ENCODE results near the gene SMAD3. TPM values are rescaled to one million over a fixed set of nuclear protein-coding genes. Genes with fewer than 3 reads are reported as not detected.
"Not testable (repeated sequence)": the region's sequence is repeated elsewhere in the genome, so short reads cannot be mapped to it uniquely, and the experiment has no call there.

SMAD3 gene
- total RNA-seq, 1 donor from 2014 or later: 17.3 TPM

- DNase-seq (no peak), ATAC-seq (ENCODE audit: poor library complexity) (no peak)
- intact Hi-C loops (cut with DNase I): loop anchor here (10.0 kb wide), 1 partner anchor 182 kb away; the partner anchor contains the start of genes AAGAB and IQCH
Observed at GRCh38 chr15:67072958-67073357, 7.6 kb downstream of the SMAD3 start.

- intact Hi-C loops (cut with DNase I): loop anchor here (10.0 kb wide), 1 partner anchor 180 kb away; the partner anchor contains the start of genes AAGAB and IQCH
- ATAC-seq (ENCODE audit: poor library complexity): peak; percentile 48
- DNase-seq: no peak
Observed at GRCh38 chr15:67074886-67075229, 9.5 kb downstream of the SMAD3 start.

DNA sequence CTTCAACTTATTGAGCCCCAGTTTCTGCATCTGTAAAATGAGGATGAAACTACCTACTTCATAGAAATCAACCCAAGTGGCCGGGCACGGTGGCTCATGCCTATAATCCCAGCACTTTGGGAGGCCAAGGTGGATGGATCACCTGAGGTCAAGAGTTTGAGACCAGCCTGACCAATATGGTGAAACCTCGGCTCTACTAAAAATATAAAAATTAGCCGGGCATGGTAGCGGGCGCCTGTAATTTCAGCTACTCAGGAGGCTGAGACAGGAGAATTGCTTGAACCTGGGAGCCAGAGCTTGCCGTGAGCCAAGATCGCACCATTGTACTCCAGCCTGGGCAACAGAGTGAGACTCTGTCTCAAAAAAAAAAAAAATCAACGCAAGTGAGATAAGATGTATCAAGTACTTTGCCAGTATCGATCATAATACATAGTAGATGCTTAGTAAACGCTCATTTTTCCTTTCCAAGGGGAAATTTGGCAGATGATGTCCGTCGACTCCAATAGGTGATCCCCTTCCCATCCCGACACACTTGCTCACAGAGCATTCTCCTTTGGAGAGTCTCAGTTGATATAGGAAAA lies 10.2 kb downstream of the SMAD3 start:
- intact Hi-C loops (cut with DNase I): loop anchor here (10.0 kb wide), 1 partner anchor 179 kb away; the partner anchor contains the start of genes AAGAB and IQCH
- not testable (repeated sequence) for ATAC-seq (ENCODE audit: poor library complexity); DNase-seq

- ATAC-seq (ENCODE audit: poor library complexity): no peak
- DNase-seq: no peak
- intact Hi-C loops (cut with DNase I): loop anchor here (10.0 kb wide), 1 partner anchor 179 kb away; the partner anchor contains the start of genes AAGAB and IQCH
Observed at GRCh38 chr15:67076147-67076843, 10.9 kb downstream of the SMAD3 start.

DNA sequence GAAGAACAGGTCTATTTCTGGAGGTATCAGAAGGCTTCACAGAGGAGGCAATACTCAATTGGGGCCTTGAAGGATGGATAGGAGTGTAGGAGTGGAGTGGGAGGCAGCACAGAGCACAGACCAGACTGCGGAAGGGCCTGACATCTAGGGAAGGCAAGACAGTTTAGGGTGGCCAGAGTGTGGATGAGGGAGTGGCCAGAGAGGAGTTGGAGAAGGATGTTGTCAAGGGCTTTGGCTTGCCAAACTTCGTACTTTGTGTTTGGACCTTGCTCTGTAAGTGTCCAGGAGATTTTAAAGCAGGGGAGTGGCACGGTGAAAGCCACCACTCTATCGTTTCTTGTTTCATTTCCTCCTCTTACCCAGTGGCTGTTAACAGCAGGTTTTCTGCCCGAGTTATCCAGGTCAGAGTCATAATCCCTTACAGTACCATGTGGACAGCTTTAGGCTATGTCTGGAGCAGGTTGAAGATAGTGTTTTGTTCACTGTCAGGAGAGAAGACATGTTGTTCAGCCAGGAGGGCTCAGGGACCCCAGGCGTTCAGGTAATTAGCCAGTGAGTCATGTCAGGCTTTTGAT lies 12.3 kb downstream of the SMAD3 start:
- intact Hi-C loops (cut with DNase I): loop anchor here (10.0 kb wide), 1 partner anchor 177 kb away; the partner anchor contains the start of genes AAGAB and IQCH
- DNase-seq (no peak), ATAC-seq (ENCODE audit: poor library complexity) (peak; percentile 10)

- ATAC-seq (ENCODE audit: poor library complexity) (no peak), DNase-seq (no peak)
- intact Hi-C loops (cut with DNase I): loop anchor here (10.0 kb wide), 1 partner anchor 175 kb away; the partner anchor contains the start of genes AAGAB and IQCH
Observed at GRCh38 chr15:67079361-67079760, 14.0 kb downstream of the SMAD3 start.

- ATAC-seq (ENCODE audit: poor library complexity) (peak; percentile 81), DNase-seq (peak; percentile 65)
Observed at GRCh38 chr15:67080118-67080899, 14.9 kb downstream of the SMAD3 start.

GRCh38 chr15:67080900-67081431 lies 15.6 kb downstream of the SMAD3 start:
- intact Hi-C loops (cut with DNase I): no loop called here
- ATAC-seq (ENCODE audit: poor library complexity) (peak; percentile 40), DNase-seq (peak; percentile 52)

More at GRCh38 chr15:67080118-67080899, 14.9 kb downstream of the SMAD3 start:
- intact Hi-C loops (cut with DNase I): no loop called here

GRCh38 chr15:67082007-67082536 lies 16.7 kb downstream of the SMAD3 start:
- ATAC-seq (ENCODE audit: poor library complexity) (no peak), DNase-seq (no peak)
- intact Hi-C loops (cut with DNase I): no loop called here

GRCh38 chr15:67083135-67083762 lies 17.8 kb downstream of the SMAD3 start:
- ATAC-seq (ENCODE audit: poor library complexity) (no peak), DNase-seq (no peak)
- intact Hi-C loops (cut with DNase I): no loop called here

- DNase-seq (no peak), ATAC-seq (ENCODE audit: poor library complexity) (no peak)
- intact Hi-C loops (cut with DNase I): no loop called here
Observed at GRCh38 chr15:67084561-67084960, 19.2 kb downstream of the SMAD3 start.

- intact Hi-C loops (cut with DNase I): no loop called here
- ATAC-seq (ENCODE audit: poor library complexity): no peak
- DNase-seq: no peak
Observed at GRCh38 chr15:67085237-67085817, 19.9 kb downstream of the SMAD3 start.

GRCh38 chr15:67085818-67086636 lies 20.6 kb downstream of the SMAD3 start:
- intact Hi-C loops (cut with DNase I): no loop called here
- ATAC-seq (ENCODE audit: poor library complexity): peak; percentile 32
- no peak for DNase-seq

DNA sequence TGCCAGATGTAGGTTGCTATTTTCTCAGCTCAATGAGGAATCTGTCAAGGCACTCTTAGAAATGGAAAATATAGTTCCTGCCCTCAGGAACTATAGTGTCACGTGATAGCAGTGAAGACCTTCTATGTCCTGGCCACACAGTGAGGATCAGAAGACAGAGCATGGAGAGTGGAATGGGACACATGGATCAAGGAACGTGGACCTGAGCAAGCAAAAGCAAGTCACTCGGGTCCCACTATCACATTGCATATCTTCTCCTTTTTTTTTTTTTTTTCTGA lies 21.2 kb downstream of the SMAD3 start:
- no peak for DNase-seq
- intact Hi-C loops (cut with DNase I): no loop called here
- no peak for ATAC-seq (ENCODE audit: poor library complexity)

- no peak for ATAC-seq (ENCODE audit: poor library complexity)
- DNase-seq: no peak
- intact Hi-C loops (cut with DNase I): no loop called here
Observed at GRCh38 chr15:67087507-67088172, 22.2 kb downstream of the SMAD3 start.
